ENCODE data around the gene DOCK2.
A peak's percentile ranks its signal among the peaks of the same experiment; 100 is the strongest.

Gene DOCK2

GRCh38 chr5:169637085-169637548 lies at the start of gene DOCK2:
DOCK2 (plus strand) TSS chr5:169637275; CDS start chr5:169637327, 52 bp downstream.
- no peaks in the 10 kb centered on the region for H3K9me3 ChIP-seq (ENCODE audit: low read length)
- H3K9ac ChIP-seq (ENCODE audit: low read length): no peak within 1 kb of the TSS
- no peaks in the 10 kb centered on the region for H3K36me3 ChIP-seq (ENCODE audit: insufficient read depth, low read length)
- no peaks in the 10 kb centered on the region for H3K4me1 ChIP-seq (ENCODE audit: insufficient read depth, low read length)
- H3K27ac ChIP-seq (ENCODE audit: low read depth, low read length): no peak within 1 kb of the TSS
- H3K27me3 ChIP-seq (ENCODE audit: control insufficient read depth in 1 of 2, insufficient read depth in 2 of 2, low read length in 2 of 2): peaks cover 0 to 10% of the 10 kb centered on the region in 2 donors
- peak within 1 kb of the TSS in 1 of 2 donors; percentile 24 for H3K4me3 ChIP-seq (ENCODE audit: low read depth in 1 of 2, low read length in 2 of 2)

GRCh38 chr5:169590602-169591001 lies 46.5 kb upstream of the DOCK2 start:
- H3K27ac ChIP-seq (ENCODE audit: low read depth, low read length): no peak overlapping the region
- no peaks in the 10 kb centered on the region for H3K27me3 ChIP-seq (ENCODE audit: control insufficient read depth in 1 of 2, insufficient read depth in 2 of 2, low read length in 2 of 2)
- H3K9ac ChIP-seq (ENCODE audit: low read length): no peak overlapping the region
- H3K4me1 ChIP-seq (ENCODE audit: insufficient read depth, low read length): no peaks in the 10 kb centered on the region
- peaks cover 26% of the 10 kb centered on the region for H3K36me3 ChIP-seq (ENCODE audit: insufficient read depth, low read length)
- H3K4me3 ChIP-seq (ENCODE audit: low read depth in 1 of 2, low read length in 2 of 2): no peak overlapping the region
- no peaks in the 10 kb centered on the region for H3K9me3 ChIP-seq (ENCODE audit: low read length)

- Histone ChIP-seq H3K9me3 (ENCODE audit: low read length) (no peaks in the 10 kb centered on the region), H3K4me3 (ENCODE audit: low read depth in 1 of 2, low read length in 2 of 2) (no peak overlapping the region), H3K4me1 (ENCODE audit: insufficient read depth, low read length) (no peaks in the 10 kb centered on the region), H3K9ac (ENCODE audit: low read length) (no peak overlapping the region), H3K27me3 (ENCODE audit: control insufficient read depth in 1 of 2, insufficient read depth in 2 of 2, low read length in 2 of 2) (no peaks in the 10 kb centered on the region), H3K36me3 (ENCODE audit: insufficient read depth, low read length) (peaks cover 26% of the 10 kb centered on the region), H3K27ac (ENCODE audit: low read depth, low read length) (no peak overlapping the region)
Measured at GRCh38 chr5:169591636-169592035, 45.4 kb upstream of the DOCK2 start.

GRCh38 chr5:169592937-169593650 lies 44.0 kb upstream of the DOCK2 start:
- H3K27ac ChIP-seq (ENCODE audit: low read depth, low read length): no peak overlapping the region
- H3K27me3 ChIP-seq (ENCODE audit: control insufficient read depth in 1 of 2, insufficient read depth in 2 of 2, low read length in 2 of 2): no peaks in the 10 kb centered on the region
- peaks cover 31% of the 10 kb centered on the region for H3K36me3 ChIP-seq (ENCODE audit: insufficient read depth, low read length)
- no peaks in the 10 kb centered on the region for H3K4me1 ChIP-seq (ENCODE audit: insufficient read depth, low read length)
- no peak overlapping the region for H3K9ac ChIP-seq (ENCODE audit: low read length)
- H3K9me3 ChIP-seq (ENCODE audit: low read length): no peaks in the 10 kb centered on the region
- H3K4me3 ChIP-seq (ENCODE audit: low read depth in 1 of 2, low read length in 2 of 2): no peak overlapping the region

GRCh38 chr5:169595172-169595820 lies 41.8 kb upstream of the DOCK2 start:
- peaks cover 36% of the 10 kb centered on the region for H3K36me3 ChIP-seq (ENCODE audit: insufficient read depth, low read length)
- no peak overlapping the region for H3K27ac ChIP-seq (ENCODE audit: low read depth, low read length)
- no peaks in the 10 kb centered on the region for H3K4me1 ChIP-seq (ENCODE audit: insufficient read depth, low read length)
- no peaks in the 10 kb centered on the region for H3K9me3 ChIP-seq (ENCODE audit: low read length)
- no peak overlapping the region for H3K9ac ChIP-seq (ENCODE audit: low read length)
- no peak overlapping the region for H3K4me3 ChIP-seq (ENCODE audit: low read depth in 1 of 2, low read length in 2 of 2)
- H3K27me3 ChIP-seq (ENCODE audit: control insufficient read depth in 1 of 2, insufficient read depth in 2 of 2, low read length in 2 of 2): no peaks in the 10 kb centered on the region

GRCh38 chr5:169599451-169599850 lies 37.6 kb upstream of the DOCK2 start:
- no peak overlapping the region for H3K4me3 ChIP-seq (ENCODE audit: low read depth in 1 of 2, low read length in 2 of 2)
- no peaks in the 10 kb centered on the region for H3K9me3 ChIP-seq (ENCODE audit: low read length)
- no peaks in the 10 kb centered on the region for H3K27me3 ChIP-seq (ENCODE audit: control insufficient read depth in 1 of 2, insufficient read depth in 2 of 2, low read length in 2 of 2)
- H3K27ac ChIP-seq (ENCODE audit: low read depth, low read length): no peak overlapping the region
- no peak overlapping the region for H3K9ac ChIP-seq (ENCODE audit: low read length)
- H3K4me1 ChIP-seq (ENCODE audit: insufficient read depth, low read length): no peaks in the 10 kb centered on the region
- peaks cover 28% of the 10 kb centered on the region for H3K36me3 ChIP-seq (ENCODE audit: insufficient read depth, low read length)

- Histone ChIP-seq H3K4me3 (ENCODE audit: low read depth in 1 of 2, low read length in 2 of 2) (no peak overlapping the region), H3K36me3 (ENCODE audit: insufficient read depth, low read length) (peaks cover 17% of the 10 kb centered on the region)
Measured at GRCh38 chr5:169602535-169602934, 34.5 kb upstream of the DOCK2 start.

GRCh38 chr5:169606279-169606678 lies 30.8 kb upstream of the DOCK2 start:
- Histone ChIP-seq H3K9ac (ENCODE audit: low read length) (no peak overlapping the region), H3K4me3 (ENCODE audit: low read depth in 1 of 2, low read length in 2 of 2) (no peak overlapping the region), H3K27me3 (ENCODE audit: control insufficient read depth in 1 of 2, insufficient read depth in 2 of 2, low read length in 2 of 2) (no peaks in the 10 kb centered on the region), H3K4me1 (ENCODE audit: insufficient read depth, low read length) (no peaks in the 10 kb centered on the region), H3K27ac (ENCODE audit: low read depth, low read length) (no peak overlapping the region), H3K36me3 (ENCODE audit: insufficient read depth, low read length) (peaks cover 10% of the 10 kb centered on the region), H3K9me3 (ENCODE audit: low read length) (no peaks in the 10 kb centered on the region)

More at GRCh38 chr5:169602535-169602934, 34.5 kb upstream of the DOCK2 start:
- Histone ChIP-seq H3K4me1 (ENCODE audit: insufficient read depth, low read length) (no peaks in the 10 kb centered on the region), H3K27me3 (ENCODE audit: control insufficient read depth in 1 of 2, insufficient read depth in 2 of 2, low read length in 2 of 2) (no peaks in the 10 kb centered on the region), H3K27ac (ENCODE audit: low read depth, low read length) (no peak overlapping the region), H3K9me3 (ENCODE audit: low read length) (no peaks in the 10 kb centered on the region), H3K9ac (ENCODE audit: low read length) (no peak overlapping the region)

- Histone ChIP-seq H3K9ac (ENCODE audit: low read length) (no peak overlapping the region), H3K9me3 (ENCODE audit: low read length) (no peaks in the 10 kb centered on the region), H3K4me3 (ENCODE audit: low read depth in 1 of 2, low read length in 2 of 2) (no peak overlapping the region), H3K27ac (ENCODE audit: low read depth, low read length) (no peak overlapping the region), H3K36me3 (ENCODE audit: insufficient read depth, low read length) (no peaks in the 10 kb centered on the region), H3K27me3 (ENCODE audit: control insufficient read depth in 1 of 2, insufficient read depth in 2 of 2, low read length in 2 of 2) (no peaks in the 10 kb centered on the region), H3K4me1 (ENCODE audit: insufficient read depth, low read length) (no peaks in the 10 kb centered on the region)
Measured at GRCh38 chr5:169607882-169608281, 29.2 kb upstream of the DOCK2 start.

GRCh38 chr5:169609716-169610115 lies 27.4 kb upstream of the DOCK2 start:
- Histone ChIP-seq H3K4me3 (ENCODE audit: low read depth in 1 of 2, low read length in 2 of 2) (no peak overlapping the region), H3K9ac (ENCODE audit: low read length) (no peak overlapping the region), H3K27me3 (ENCODE audit: control insufficient read depth in 1 of 2, insufficient read depth in 2 of 2, low read length in 2 of 2) (no peaks in the 10 kb centered on the region), H3K9me3 (ENCODE audit: low read length) (no peaks in the 10 kb centered on the region), H3K27ac (ENCODE audit: low read depth, low read length) (no peak overlapping the region), H3K4me1 (ENCODE audit: insufficient read depth, low read length) (no peaks in the 10 kb centered on the region), H3K36me3 (ENCODE audit: insufficient read depth, low read length) (no peaks in the 10 kb centered on the region)

GRCh38 chr5:169610606-169611005 lies 26.5 kb upstream of the DOCK2 start:
- H3K9ac ChIP-seq (ENCODE audit: low read length): no peak overlapping the region
- no peak overlapping the region for H3K4me3 ChIP-seq (ENCODE audit: low read depth in 1 of 2, low read length in 2 of 2)
- H3K27me3 ChIP-seq (ENCODE audit: control insufficient read depth in 1 of 2, insufficient read depth in 2 of 2, low read length in 2 of 2): no peaks in the 10 kb centered on the region
- no peaks in the 10 kb centered on the region for H3K9me3 ChIP-seq (ENCODE audit: low read length)
- H3K4me1 ChIP-seq (ENCODE audit: insufficient read depth, low read length): no peaks in the 10 kb centered on the region
- H3K36me3 ChIP-seq (ENCODE audit: insufficient read depth, low read length): no peaks in the 10 kb centered on the region
- no peak overlapping the region for H3K27ac ChIP-seq (ENCODE audit: low read depth, low read length)

All from muscle layer of colon (tissue), 2 donors.